ENCODE data around the gene SPATA12.

- TF ChIP-seq CTCF (IDR thresholded peaks at IDR 0.05) (no peak), POLR2A (IDR thresholded peaks at IDR 0.05) (no peak)
Observed at GRCh38 chr3:57063032-57063431, 2.6 kb downstream of the SPATA12 start.
